NCI-H2081 treated with DMSO at 0.1 percent for 48 hours (cell line): ENCODE measurements around the gene MMEL1.

Source experiments
- DNase-seq: peaks from one replicate; lab custom pipeline; 2025; lab: John Stamatoyannopoulos, UW

The MMEL1 gene

GRCh38 chr1:2544093-2544874, 88.5 kb downstream of the MMEL1 start:
- DNase-seq: no peak

- DNase-seq: no peak
Measured at GRCh38 chr1:2543543-2544092, 89.2 kb downstream of the MMEL1 start.

DNA sequence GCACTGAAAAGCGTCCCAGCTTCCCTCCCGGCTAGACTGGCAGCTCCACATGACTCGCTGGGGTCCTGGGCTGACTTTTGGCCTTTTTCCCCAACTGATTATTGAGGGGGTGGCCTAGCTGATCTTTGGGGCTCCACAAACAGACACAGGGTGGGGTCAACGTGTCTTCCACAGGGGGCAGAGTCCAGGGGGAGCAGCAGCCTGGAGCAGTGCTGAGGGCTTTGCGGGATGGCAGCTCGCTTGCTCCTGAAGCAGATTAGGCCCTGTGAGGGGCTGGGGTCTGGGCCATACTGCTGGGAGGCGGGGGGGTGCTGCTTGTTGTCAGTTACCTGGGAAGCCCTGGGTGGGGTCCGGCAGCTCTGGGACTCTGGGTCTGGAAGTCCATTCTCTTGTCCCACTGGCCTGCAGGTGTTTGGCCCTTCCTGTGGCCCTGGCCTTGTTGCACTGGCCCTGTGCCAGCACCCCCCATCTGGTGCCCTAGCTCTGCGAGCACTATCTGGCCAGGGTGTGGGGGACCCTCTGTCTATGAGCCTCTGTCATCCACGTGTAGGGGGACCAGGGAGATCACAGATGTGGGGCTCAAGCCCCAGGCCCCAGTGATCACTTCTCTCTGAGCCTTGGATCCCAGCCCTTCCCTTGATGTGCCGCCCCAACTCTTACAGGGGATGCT, 90.4 kb downstream of the MMEL1 start:
- DNase-seq: no peak

GRCh38 chr1:2541619-2542245, 91.1 kb downstream of the MMEL1 start:
- no peak for DNase-seq

DNA sequence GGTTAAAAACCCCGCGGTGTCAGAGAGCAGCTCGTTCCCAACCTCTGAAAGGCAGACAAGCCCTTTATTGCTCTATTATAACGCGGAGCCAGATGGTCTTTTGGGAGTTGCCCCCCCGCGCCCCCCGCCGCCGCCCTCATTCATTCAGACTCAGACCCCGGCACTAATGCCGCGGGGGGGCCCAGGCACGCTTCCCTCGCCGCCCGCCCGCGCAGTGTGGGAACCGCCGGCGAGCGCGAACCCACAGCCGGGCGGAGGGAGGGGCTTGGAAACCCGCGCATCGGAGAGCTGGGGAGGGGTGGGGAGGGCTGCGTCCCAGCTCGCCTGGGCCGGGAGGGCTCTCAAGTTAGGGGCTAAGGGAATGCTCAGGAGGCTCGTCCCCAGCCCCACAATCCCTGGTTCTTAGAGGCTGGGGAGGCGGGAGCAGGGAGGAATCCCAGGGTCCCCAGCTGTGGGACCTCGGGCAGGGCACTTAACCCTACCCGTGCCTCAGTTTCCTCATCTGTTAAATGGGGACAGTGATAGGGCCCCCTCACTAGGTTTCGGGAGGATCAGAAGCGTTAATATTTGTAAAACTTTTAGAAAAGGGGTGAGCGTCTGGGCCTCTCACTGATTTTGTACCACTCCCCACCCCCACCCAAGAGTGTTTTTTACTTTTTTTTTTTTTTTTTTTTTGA, 91.9 kb downstream of the MMEL1 start:
- DNase-seq: no peak
